WTC11 (cell line): ENCODE results near the gene MYO18B. TPM values are rescaled to one million over a fixed set of nuclear protein-coding genes. Genes with fewer than 3 reads are reported as not detected.

ENCODE experiments used
- ATAC-seq: fragments of 200-7000 bp; cut with Tn5 transposase; 2 replicates; pipeline ENCODE4 v1.10.0; 2021; ENCODE audit warnings: mild to moderate bottlenecking, moderate library complexity
- CTCF ChIA-PET: fragments of 300-600 bp; sonication (Branson Sonifier 250); formaldehyde crosslinking; loops from one replicate; lab custom pipeline; 2021; ENCODE audit warnings: antibody characterized with exemption; lab: Charles Lee
- POLR2A ChIA-PET: fragments of 350-600 bp; sonication (Branson Sonifier 250); formaldehyde crosslinking; loops from one replicate; lab custom pipeline; 2021; ENCODE audit warnings: antibody characterized with exemption; lab: Charles Lee
- DNase-seq: peaks from one replicate; pipeline ENCODE4 v3.0.0; 2021; ENCODE audit warnings: low spot score
- H3K27ac Mint-ChIP-seq: 2 replicates; pipeline ENCODE4 v1.8.0; 2021; ENCODE audit warnings: mixed read lengths
- H3K27me3 Mint-ChIP-seq: 2 replicates; pipeline ENCODE4 v1.8.0; 2021; ENCODE audit warnings: low read depth, mild to moderate bottlenecking, moderate library complexity, mixed read lengths
- H3K36me3 Mint-ChIP-seq: 2 replicates; pipeline ENCODE4 v1.8.0; 2021; ENCODE audit warnings: mixed read lengths
- H3K4me1 Mint-ChIP-seq: 2 replicates; pipeline ENCODE4 v1.8.0; 2022; ENCODE audit warnings: mixed read lengths
- H3K4me3 Mint-ChIP-seq: 2 replicates; pipeline ENCODE4 v1.8.0; 2021; ENCODE audit warnings: mild to moderate bottlenecking, moderate library complexity, mixed read lengths
- H3K9me3 Mint-ChIP-seq: 2 replicates; pipeline ENCODE4 v1.8.0; 2021; ENCODE audit warnings: mixed read lengths
- CDX4 ChIP-seq: fragments of 250-450 bp; sonication (Bioruptor Pico); IDR thresholded peaks from 2 replicates; pipeline ENCODE4 v1.9.0; 2021; ENCODE audit warnings: moderate library complexity, mild to moderate bottlenecking, inconsistent platforms, borderline replicate concordance
- E2F5 ChIP-seq: sonication (generic); formaldehyde crosslinking; IDR thresholded peaks from 2 replicates; pipeline ENCODE4 v1.8.1; 2022; ENCODE audit warnings: mild to moderate bottlenecking, moderate library complexity, missing genetic modification reagents
- ETV6 ChIP-seq: sonication (generic); formaldehyde crosslinking; IDR thresholded peaks from 2 replicates; pipeline ENCODE4 v1.8.1; 2022; ENCODE audit warnings: mild to moderate bottlenecking, missing genetic modification reagents
- HMGA2 ChIP-seq: fragments of 250-450 bp; sonication (Bioruptor Pico); IDR thresholded peaks from 2 replicates; pipeline ENCODE4 v1.4.0; 2021; ENCODE audit warnings: mild to moderate bottlenecking, moderate library complexity
- IRF1 ChIP-seq: sonication (generic); formaldehyde crosslinking; IDR thresholded peaks from 2 replicates; pipeline ENCODE4 v1.8.0; 2023; ENCODE audit warnings: missing genetic modification reagents
- JAZF1 ChIP-seq: fragments of 250-450 bp; sonication (Bioruptor Pico); IDR thresholded peaks from 2 replicates; pipeline ENCODE4 v1.9.0; 2021; ENCODE audit warnings: moderate library complexity, mild to moderate bottlenecking, inconsistent platforms
- JUN ChIP-seq: sonication (generic); formaldehyde crosslinking; IDR thresholded peaks from 2 replicates; pipeline ENCODE4 v1.8.0; 2023; ENCODE audit warnings: mild to moderate bottlenecking, missing genetic modification reagents
- TEAD4 ChIP-seq: sonication (generic); formaldehyde crosslinking; IDR thresholded peaks from 2 replicates; pipeline ENCODE4 v1.8.0; 2022; ENCODE audit warnings: mild to moderate bottlenecking, missing genetic modification reagents
- ZNF219 ChIP-seq: sonication (generic); formaldehyde crosslinking; IDR thresholded peaks from 2 replicates; pipeline ENCODE4 v1.8.0; 2023; ENCODE audit warnings: missing genetic modification reagents, mild to moderate bottlenecking, borderline replicate concordance
- ZNF317 ChIP-seq: sonication (generic); formaldehyde crosslinking; IDR thresholded peaks from 2 replicates; pipeline ENCODE4 v1.8.1; 2023; ENCODE audit warnings: low read depth, mild to moderate bottlenecking, moderate library complexity, missing genetic modification reagents, borderline replicate concordance
- total RNA-seq: library from RNA; stranded (reverse); gene quantifications from 3 replicates; pipeline ENCODE4 v1.2.3, GENCODE V29; 2021
- TF ChIP-seq, protein P1 (sequence below): fragments of 200-600 bp; IDR thresholded peaks from 2 replicates; pipeline ENCODE4 v1.8.0; 2022; ENCODE audit warnings: antibody characterized with exemption
- TF ChIP-seq, protein P2 (sequence below): sonication (generic); formaldehyde crosslinking; IDR thresholded peaks from 2 replicates; pipeline ENCODE4 v1.8.1; 2023; ENCODE audit warnings: mild to moderate bottlenecking, missing genetic modification reagents, moderate library complexity
- TF ChIP-seq, protein P3 (sequence below): fragments of 250-450 bp; sonication (Bioruptor Pico); IDR thresholded peaks from 2 replicates; pipeline ENCODE4 v1.9.0; 2021; ENCODE audit warnings: mild to moderate bottlenecking, borderline replicate concordance
- TF ChIP-seq, protein P4 (sequence below): sonication (generic); formaldehyde crosslinking; IDR thresholded peaks from 2 replicates; pipeline ENCODE4 v1.8.0; 2022; ENCODE audit warnings: mild to moderate bottlenecking, missing genetic modification reagents
- TF ChIP-seq, protein P5 (sequence below): fragments of 250-450 bp; sonication (Bioruptor Pico); IDR thresholded peaks from 2 replicates; pipeline ENCODE4 v1.9.0; 2021; ENCODE audit warnings: mild to moderate bottlenecking

MYO18B gene
- total RNA-seq, 1 experiment from 2014 or later = 0.96 TPM

GRCh38 chr22:25749420-25750169 is 7.6 kb downstream of the MYO18B start:
- CTCF ChIA-PET = interaction anchor here (0.9 to 1.3 kb wide), 2 partner anchors 14 to 24 kb away, joined by 3 read pairs; no protein-coding TSS in a partner anchor
- Mint-ChIP-seq H3K4me3 (no peak overlapping the region), H3K4me1 (no peaks in the 10 kb centered on the region), H3K27me3 (no peaks in the 10 kb centered on the region), H3K9me3 (peaks cover 3% of the 10 kb centered on the region; the same call in 1 of the 2 replicates), H3K36me3 (no peaks in the 10 kb centered on the region), H3K27ac (no peak overlapping the region)
- TF ChIP-seq E2F5 (CRISPR knock-in tag) (no peak), ETV6 (no peak), ZNF219 (no peak), JUN (no peak), IRF1 (CRISPR knock-in tag) (no peak), JAZF1 (CRISPR knock-in tag) (no peak), CDX4 (CRISPR knock-in tag) (no peak), ZNF317 (CRISPR knock-in tag) (no peak), HMGA2 (CRISPR knock-in tag) (no peak), TEAD4 (CRISPR knock-in tag) (no peak)
- TF ChIP-seq, protein P1, sequence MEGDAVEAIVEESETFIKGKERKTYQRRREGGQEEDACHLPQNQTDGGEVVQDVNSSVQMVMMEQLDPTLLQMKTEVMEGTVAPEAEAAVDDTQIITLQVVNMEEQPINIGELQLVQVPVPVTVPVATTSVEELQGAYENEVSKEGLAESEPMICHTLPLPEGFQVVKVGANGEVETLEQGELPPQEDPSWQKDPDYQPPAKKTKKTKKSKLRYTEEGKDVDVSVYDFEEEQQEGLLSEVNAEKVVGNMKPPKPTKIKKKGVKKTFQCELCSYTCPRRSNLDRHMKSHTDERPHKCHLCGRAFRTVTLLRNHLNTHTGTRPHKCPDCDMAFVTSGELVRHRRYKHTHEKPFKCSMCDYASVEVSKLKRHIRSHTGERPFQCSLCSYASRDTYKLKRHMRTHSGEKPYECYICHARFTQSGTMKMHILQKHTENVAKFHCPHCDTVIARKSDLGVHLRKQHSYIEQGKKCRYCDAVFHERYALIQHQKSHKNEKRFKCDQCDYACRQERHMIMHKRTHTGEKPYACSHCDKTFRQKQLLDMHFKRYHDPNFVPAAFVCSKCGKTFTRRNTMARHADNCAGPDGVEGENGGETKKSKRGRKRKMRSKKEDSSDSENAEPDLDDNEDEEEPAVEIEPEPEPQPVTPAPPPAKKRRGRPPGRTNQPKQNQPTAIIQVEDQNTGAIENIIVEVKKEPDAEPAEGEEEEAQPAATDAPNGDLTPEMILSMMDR = no peak
- TF ChIP-seq, protein P2, sequence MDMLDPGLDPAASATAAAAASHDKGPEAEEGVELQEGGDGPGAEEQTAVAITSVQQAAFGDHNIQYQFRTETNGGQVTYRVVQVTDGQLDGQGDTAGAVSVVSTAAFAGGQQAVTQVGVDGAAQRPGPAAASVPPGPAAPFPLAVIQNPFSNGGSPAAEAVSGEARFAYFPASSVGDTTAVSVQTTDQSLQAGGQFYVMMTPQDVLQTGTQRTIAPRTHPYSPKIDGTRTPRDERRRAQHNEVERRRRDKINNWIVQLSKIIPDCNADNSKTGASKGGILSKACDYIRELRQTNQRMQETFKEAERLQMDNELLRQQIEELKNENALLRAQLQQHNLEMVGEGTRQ = no peak
- TF ChIP-seq, protein P3, sequence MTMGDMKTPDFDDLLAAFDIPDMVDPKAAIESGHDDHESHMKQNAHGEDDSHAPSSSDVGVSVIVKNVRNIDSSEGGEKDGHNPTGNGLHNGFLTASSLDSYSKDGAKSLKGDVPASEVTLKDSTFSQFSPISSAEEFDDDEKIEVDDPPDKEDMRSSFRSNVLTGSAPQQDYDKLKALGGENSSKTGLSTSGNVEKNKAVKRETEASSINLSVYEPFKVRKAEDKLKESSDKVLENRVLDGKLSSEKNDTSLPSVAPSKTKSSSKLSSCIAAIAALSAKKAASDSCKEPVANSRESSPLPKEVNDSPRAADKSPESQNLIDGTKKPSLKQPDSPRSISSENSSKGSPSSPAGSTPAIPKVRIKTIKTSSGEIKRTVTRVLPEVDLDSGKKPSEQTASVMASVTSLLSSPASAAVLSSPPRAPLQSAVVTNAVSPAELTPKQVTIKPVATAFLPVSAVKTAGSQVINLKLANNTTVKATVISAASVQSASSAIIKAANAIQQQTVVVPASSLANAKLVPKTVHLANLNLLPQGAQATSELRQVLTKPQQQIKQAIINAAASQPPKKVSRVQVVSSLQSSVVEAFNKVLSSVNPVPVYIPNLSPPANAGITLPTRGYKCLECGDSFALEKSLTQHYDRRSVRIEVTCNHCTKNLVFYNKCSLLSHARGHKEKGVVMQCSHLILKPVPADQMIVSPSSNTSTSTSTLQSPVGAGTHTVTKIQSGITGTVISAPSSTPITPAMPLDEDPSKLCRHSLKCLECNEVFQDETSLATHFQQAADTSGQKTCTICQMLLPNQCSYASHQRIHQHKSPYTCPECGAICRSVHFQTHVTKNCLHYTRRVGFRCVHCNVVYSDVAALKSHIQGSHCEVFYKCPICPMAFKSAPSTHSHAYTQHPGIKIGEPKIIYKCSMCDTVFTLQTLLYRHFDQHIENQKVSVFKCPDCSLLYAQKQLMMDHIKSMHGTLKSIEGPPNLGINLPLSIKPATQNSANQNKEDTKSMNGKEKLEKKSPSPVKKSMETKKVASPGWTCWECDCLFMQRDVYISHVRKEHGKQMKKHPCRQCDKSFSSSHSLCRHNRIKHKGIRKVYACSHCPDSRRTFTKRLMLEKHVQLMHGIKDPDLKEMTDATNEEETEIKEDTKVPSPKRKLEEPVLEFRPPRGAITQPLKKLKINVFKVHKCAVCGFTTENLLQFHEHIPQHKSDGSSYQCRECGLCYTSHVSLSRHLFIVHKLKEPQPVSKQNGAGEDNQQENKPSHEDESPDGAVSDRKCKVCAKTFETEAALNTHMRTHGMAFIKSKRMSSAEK (CRISPR knock-in tag) = no peak
- TF ChIP-seq, protein P4, sequence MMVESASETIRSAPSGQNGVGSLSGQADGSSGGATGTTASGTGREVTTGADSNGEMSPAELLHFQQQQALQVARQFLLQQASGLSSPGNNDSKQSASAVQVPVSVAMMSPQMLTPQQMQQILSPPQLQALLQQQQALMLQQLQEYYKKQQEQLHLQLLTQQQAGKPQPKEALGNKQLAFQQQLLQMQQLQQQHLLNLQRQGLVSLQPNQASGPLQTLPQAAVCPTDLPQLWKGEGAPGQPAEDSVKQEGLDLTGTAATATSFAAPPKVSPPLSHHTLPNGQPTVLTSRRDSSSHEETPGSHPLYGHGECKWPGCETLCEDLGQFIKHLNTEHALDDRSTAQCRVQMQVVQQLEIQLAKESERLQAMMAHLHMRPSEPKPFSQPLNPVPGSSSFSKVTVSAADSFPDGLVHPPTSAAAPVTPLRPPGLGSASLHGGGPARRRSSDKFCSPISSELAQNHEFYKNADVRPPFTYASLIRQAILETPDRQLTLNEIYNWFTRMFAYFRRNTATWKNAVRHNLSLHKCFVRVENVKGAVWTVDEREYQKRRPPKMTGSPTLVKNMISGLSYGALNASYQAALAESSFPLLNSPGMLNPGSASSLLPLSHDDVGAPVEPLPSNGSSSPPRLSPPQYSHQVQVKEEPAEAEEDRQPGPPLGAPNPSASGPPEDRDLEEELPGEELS (CRISPR knock-in tag) = no peak
- TF ChIP-seq, protein P5, sequence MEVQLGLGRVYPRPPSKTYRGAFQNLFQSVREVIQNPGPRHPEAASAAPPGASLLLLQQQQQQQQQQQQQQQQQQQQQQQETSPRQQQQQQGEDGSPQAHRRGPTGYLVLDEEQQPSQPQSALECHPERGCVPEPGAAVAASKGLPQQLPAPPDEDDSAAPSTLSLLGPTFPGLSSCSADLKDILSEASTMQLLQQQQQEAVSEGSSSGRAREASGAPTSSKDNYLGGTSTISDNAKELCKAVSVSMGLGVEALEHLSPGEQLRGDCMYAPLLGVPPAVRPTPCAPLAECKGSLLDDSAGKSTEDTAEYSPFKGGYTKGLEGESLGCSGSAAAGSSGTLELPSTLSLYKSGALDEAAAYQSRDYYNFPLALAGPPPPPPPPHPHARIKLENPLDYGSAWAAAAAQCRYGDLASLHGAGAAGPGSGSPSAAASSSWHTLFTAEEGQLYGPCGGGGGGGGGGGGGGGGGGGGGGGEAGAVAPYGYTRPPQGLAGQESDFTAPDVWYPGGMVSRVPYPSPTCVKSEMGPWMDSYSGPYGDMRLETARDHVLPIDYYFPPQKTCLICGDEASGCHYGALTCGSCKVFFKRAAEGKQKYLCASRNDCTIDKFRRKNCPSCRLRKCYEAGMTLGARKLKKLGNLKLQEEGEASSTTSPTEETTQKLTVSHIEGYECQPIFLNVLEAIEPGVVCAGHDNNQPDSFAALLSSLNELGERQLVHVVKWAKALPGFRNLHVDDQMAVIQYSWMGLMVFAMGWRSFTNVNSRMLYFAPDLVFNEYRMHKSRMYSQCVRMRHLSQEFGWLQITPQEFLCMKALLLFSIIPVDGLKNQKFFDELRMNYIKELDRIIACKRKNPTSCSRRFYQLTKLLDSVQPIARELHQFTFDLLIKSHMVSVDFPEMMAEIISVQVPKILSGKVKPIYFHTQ = no peak
- DNase-seq (no peak), ATAC-seq (no peak)
- POLR2A ChIA-PET = interaction anchor here (0.5 kb wide), 1 partner anchor 24 kb away, joined by 3 read pairs; no protein-coding TSS in a partner anchor
